ENCODE results near the gene GON4L. TPM values are rescaled to one million over a fixed set of nuclear protein-coding genes. Genes with fewer than 3 reads are reported as not detected.
A peak's percentile ranks its signal among the peaks of the same experiment; 100 is the strongest.

Gene GON4L
- total and polyA plus RNA-seq, 4 donors: 16.2 to 61.4 (median 32.3) TPM

DNA sequence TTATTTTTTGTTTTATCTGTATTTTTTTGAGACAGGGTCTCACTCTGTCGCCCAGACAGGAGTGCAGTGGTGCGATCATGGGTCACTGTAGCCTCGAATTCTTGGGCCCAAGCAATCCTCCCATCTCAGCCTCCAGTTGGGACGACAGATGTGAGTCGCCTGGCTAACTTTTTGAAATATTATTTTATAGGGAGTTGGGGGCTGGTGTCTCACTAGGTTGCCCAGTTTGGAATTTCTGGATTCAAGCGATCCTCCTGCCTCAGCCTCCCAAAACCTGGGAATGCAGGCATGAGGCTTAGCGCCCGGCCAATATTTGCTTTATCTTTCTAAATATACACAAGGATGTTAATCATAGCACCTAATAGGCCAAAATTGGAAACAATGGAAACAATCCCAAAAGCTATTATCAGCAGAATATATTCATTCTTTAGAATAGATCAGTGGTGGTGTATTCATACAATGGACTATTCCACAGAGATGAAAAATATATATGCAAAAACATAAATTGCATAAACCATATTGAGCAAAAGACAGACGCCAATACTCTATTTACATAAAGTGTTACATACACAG, 112.2 kb downstream of the GON4L start:
- no peaks in the 10 kb centered on the region for H3K9me3 ChIP-seq (ENCODE audit: control insufficient read depth in 4 of 4, insufficient read depth in 3 of 4, low read length in 3 of 4)
- TF ChIP-seq, protein P1, sequence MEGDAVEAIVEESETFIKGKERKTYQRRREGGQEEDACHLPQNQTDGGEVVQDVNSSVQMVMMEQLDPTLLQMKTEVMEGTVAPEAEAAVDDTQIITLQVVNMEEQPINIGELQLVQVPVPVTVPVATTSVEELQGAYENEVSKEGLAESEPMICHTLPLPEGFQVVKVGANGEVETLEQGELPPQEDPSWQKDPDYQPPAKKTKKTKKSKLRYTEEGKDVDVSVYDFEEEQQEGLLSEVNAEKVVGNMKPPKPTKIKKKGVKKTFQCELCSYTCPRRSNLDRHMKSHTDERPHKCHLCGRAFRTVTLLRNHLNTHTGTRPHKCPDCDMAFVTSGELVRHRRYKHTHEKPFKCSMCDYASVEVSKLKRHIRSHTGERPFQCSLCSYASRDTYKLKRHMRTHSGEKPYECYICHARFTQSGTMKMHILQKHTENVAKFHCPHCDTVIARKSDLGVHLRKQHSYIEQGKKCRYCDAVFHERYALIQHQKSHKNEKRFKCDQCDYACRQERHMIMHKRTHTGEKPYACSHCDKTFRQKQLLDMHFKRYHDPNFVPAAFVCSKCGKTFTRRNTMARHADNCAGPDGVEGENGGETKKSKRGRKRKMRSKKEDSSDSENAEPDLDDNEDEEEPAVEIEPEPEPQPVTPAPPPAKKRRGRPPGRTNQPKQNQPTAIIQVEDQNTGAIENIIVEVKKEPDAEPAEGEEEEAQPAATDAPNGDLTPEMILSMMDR (IDR thresholded peaks at IDR 0.05; ENCODE audit: control extremely low read depth, extremely low read depth): no peak
- peak overlapping the region in 1 of 2 donors; percentile 75 for H3K27ac ChIP-seq (ENCODE audit: low read depth in 1 of 2, low read length in 1 of 2)
- H3K4me1 ChIP-seq (ENCODE audit: control insufficient read depth in 5 of 5, insufficient read depth in 5 of 5, low read length in 5 of 5): peaks cover 0 to 2% (median 0%) of the 10 kb centered on the region in 5 donors
- DNase-seq (no peak), ATAC-seq (ENCODE audit: insufficient read depth, low FRiP score) (no peak)
- 70 to 77% methylated on average over 9 of the region's 9 CpGs for WGBS, 2 donors
- peak overlapping the region; percentile 59 to 85 for H3K9ac ChIP-seq (ENCODE audit: insufficient read depth in 1 of 2, low read length in 2 of 2)
- no peak overlapping the region for H3K4me3 ChIP-seq
- peaks cover 0 to 7% (median 2%) of the 10 kb centered on the region in 4 donors for H3K36me3 ChIP-seq (ENCODE audit: control insufficient read depth in 4 of 4, insufficient read depth in 4 of 4, low read length in 4 of 4)
- H3K27me3 ChIP-seq (ENCODE audit: control insufficient read depth in 3 of 3, insufficient read depth in 3 of 3, low read length in 2 of 3): no peaks in the 10 kb centered on the region

DNA sequence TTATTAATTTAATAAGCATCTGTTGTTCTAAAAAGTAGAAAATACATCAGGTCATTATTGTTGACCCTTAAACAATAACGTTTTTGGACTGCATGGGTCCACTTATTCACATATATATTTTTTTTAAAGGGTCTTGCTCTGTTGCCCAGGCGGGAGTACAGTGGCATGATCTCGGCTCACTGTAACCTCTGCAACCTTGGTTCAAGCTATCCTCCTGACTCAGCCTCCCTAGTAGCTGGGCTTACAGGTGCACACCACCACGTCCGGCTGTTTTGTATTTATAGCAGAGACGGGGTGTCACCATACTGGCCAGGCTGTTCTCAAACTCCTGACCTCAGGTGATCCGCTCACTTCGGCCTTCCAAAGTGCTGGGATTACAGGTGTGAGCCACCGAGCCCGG, 115.1 kb downstream of the GON4L start:
- Histone ChIP-seq H3K9ac (ENCODE audit: insufficient read depth in 1 of 2, low read length in 2 of 2) (no peak overlapping the region), H3K36me3 (ENCODE audit: control insufficient read depth in 4 of 4, insufficient read depth in 4 of 4, low read length in 4 of 4) (peaks cover 0 to 7% (median 2%) of the 10 kb centered on the region in 4 donors), H3K4me3 (no peak overlapping the region), H3K9me3 (ENCODE audit: control insufficient read depth in 4 of 4, insufficient read depth in 3 of 4, low read length in 3 of 4) (no peaks in the 10 kb centered on the region), H3K27ac (ENCODE audit: low read depth in 1 of 2, low read length in 1 of 2) (no peak overlapping the region), H3K27me3 (ENCODE audit: control insufficient read depth in 3 of 3, insufficient read depth in 3 of 3, low read length in 2 of 3) (no peaks in the 10 kb centered on the region), H3K4me1 (ENCODE audit: control insufficient read depth in 5 of 5, insufficient read depth in 5 of 5, low read length in 5 of 5) (peaks cover 0 to 2% (median 0%) of the 10 kb centered on the region in 5 donors)
- ATAC-seq (ENCODE audit: insufficient read depth, low FRiP score) (no peak), DNase-seq (no peak)
- TF ChIP-seq, protein P1 (IDR thresholded peaks at IDR 0.05; ENCODE audit: control extremely low read depth, extremely low read depth): no peak
- 92 to 96% methylated on average over 10 of the region's 10 CpGs for WGBS, 2 donors

DNA sequence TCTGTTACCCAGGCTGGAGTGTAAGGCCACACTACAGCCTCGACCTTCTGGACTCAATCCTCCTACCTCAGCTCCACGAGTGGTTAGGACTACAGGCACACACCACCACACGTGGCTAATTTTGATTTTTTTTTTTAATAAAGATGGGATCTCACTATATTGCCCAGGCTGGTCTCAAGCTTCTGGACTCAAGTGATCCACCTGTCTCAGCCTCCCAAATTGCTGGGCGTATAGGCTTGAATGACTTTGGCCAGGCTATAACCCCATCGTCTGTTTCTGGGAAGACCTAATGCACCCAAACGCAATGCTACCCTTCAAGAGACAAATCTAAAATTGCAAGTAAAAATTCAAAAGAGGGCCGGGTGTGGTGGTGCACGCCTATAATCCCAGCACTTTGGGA, 116.0 kb downstream of the GON4L start:
- no peak overlapping the region for H3K9ac ChIP-seq (ENCODE audit: insufficient read depth in 1 of 2, low read length in 2 of 2)
- peaks cover 0 to 2% (median 0%) of the 10 kb centered on the region in 5 donors for H3K4me1 ChIP-seq (ENCODE audit: control insufficient read depth in 5 of 5, insufficient read depth in 5 of 5, low read length in 5 of 5)
- ATAC-seq (ENCODE audit: insufficient read depth, low FRiP score) (no peak), DNase-seq (no peak)
- H3K9me3 ChIP-seq (ENCODE audit: control insufficient read depth in 4 of 4, insufficient read depth in 3 of 4, low read length in 3 of 4): no peaks in the 10 kb centered on the region
- H3K27me3 ChIP-seq (ENCODE audit: control insufficient read depth in 3 of 3, insufficient read depth in 3 of 3, low read length in 2 of 3): no peaks in the 10 kb centered on the region
- peaks cover 0 to 9% (median 4%) of the 10 kb centered on the region in 4 donors for H3K36me3 ChIP-seq (ENCODE audit: control insufficient read depth in 4 of 4, insufficient read depth in 4 of 4, low read length in 4 of 4)
- TF ChIP-seq, protein P1 (IDR thresholded peaks at IDR 0.05; ENCODE audit: control extremely low read depth, extremely low read depth): no peak
- H3K4me3 ChIP-seq: no peak overlapping the region
- no peak overlapping the region for H3K27ac ChIP-seq (ENCODE audit: low read depth in 1 of 2, low read length in 1 of 2)
- 93 to 98% methylated on average over 8 of the region's 8 CpGs for WGBS, 2 donors

Measured in lung (tissue), 12 donors.